ENCODE measurements around the gene ROS1.

The ROS1 gene

DNA sequence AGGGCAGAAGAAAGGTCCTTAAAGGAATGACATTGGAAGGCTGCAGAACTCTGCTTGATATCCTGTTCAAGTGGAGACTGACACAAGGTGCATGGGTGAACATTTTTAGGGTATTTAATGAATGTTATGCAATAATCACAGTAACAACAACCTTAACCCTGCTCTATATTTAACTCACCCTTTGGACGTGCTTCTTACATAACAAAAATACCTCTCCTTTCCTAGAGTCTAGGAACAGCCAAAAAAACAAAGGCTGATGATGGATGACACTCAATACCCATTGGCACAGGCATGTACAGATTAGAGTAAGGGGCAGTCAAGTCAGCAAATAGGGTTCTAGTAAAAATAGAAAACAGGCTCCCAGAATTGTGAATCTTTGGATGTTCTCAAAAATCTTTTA, 30.6 kb downstream of the ROS1 start:
- no peak for DNase-seq (ENCODE audit: low read depth)
- TF ChIP-seq, protein P1, sequence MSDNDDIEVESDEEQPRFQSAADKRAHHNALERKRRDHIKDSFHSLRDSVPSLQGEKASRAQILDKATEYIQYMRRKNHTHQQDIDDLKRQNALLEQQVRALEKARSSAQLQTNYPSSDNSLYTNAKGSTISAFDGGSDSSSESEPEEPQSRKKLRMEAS (IDR thresholded peaks at IDR 0.05; ENCODE audit: low read depth, low read length): no peak
- TF ChIP-seq CTCF (IDR thresholded peaks at IDR 0.05; ENCODE audit: low read depth, low read length): no peak
- TF ChIP-seq MYC (IDR thresholded peaks at IDR 0.05; ENCODE audit: low read depth, low read length): no peak
- TF ChIP-seq POLR2A (IDR thresholded peaks at IDR 0.05; ENCODE audit: extremely low read depth, insufficient read length): no peak
- H3K4me3 ChIP-seq (ENCODE audit: low read depth, low read length): no peak overlapping the region

GRCh38 chr6:117393045-117393444, 32.7 kb downstream of the ROS1 start:
- no peak for DNase-seq (ENCODE audit: low read depth)
- no peak overlapping the region for H3K4me3 ChIP-seq (ENCODE audit: low read depth, low read length)
- no peak for TF ChIP-seq POLR2A (IDR thresholded peaks at IDR 0.05; ENCODE audit: extremely low read depth, insufficient read length)
- TF ChIP-seq, protein P1 (IDR thresholded peaks at IDR 0.05; ENCODE audit: low read depth, low read length): no peak
- no peak for TF ChIP-seq CTCF (IDR thresholded peaks at IDR 0.05; ENCODE audit: low read depth, low read length)
- no peak for TF ChIP-seq MYC (IDR thresholded peaks at IDR 0.05; ENCODE audit: low read depth, low read length)

- TF ChIP-seq MYC (IDR thresholded peaks at IDR 0.05; ENCODE audit: low read depth, low read length): no peak
- no peak for TF ChIP-seq POLR2A (IDR thresholded peaks at IDR 0.05; ENCODE audit: extremely low read depth, insufficient read length)
- no peak for TF ChIP-seq CTCF (IDR thresholded peaks at IDR 0.05; ENCODE audit: low read depth, low read length)
- TF ChIP-seq, protein P1 (IDR thresholded peaks at IDR 0.05; ENCODE audit: low read depth, low read length): no peak
Measured at GRCh38 chr6:117391874-117392583, 33.7 kb downstream of the ROS1 start.

GRCh38 chr6:117389227-117390057, 36.3 kb downstream of the ROS1 start:
- DNase-seq (ENCODE audit: low read depth): peak; percentile 19
- no peak overlapping the region for H3K4me3 ChIP-seq (ENCODE audit: low read depth, low read length)
- no peak for TF ChIP-seq CTCF (IDR thresholded peaks at IDR 0.05; ENCODE audit: low read depth, low read length)
- no peak for TF ChIP-seq MYC (IDR thresholded peaks at IDR 0.05; ENCODE audit: low read depth, low read length)
- TF ChIP-seq, protein P1 (IDR thresholded peaks at IDR 0.05; ENCODE audit: low read depth, low read length): no peak
- TF ChIP-seq POLR2A (IDR thresholded peaks at IDR 0.05; ENCODE audit: extremely low read depth, insufficient read length): no peak

More at GRCh38 chr6:117391874-117392583, 33.7 kb downstream of the ROS1 start:
- DNase-seq (ENCODE audit: low read depth): no peak
- no peak overlapping the region for H3K4me3 ChIP-seq (ENCODE audit: low read depth, low read length)

GRCh38 chr6:117387454-117387974, 38.2 kb downstream of the ROS1 start:
- no peak for DNase-seq (ENCODE audit: low read depth)
- TF ChIP-seq, protein P1 (IDR thresholded peaks at IDR 0.05; ENCODE audit: low read depth, low read length): no peak
- TF ChIP-seq POLR2A (IDR thresholded peaks at IDR 0.05; ENCODE audit: extremely low read depth, insufficient read length) (no peak), CTCF (IDR thresholded peaks at IDR 0.05; ENCODE audit: low read depth, low read length) (no peak), MYC (IDR thresholded peaks at IDR 0.05; ENCODE audit: low read depth, low read length) (no peak)
- H3K4me3 ChIP-seq (ENCODE audit: low read depth, low read length): no peak overlapping the region

All from NB4 (cell line).